Heart right ventricle (tissue), 16 donors: ENCODE results near the gene ACTA2. TPM values are rescaled to one million over a fixed set of nuclear protein-coding genes. Genes with fewer than 3 reads are reported as not detected.

Source experiments
- ATAC-seq, 8 donors: fragments of 200-7000 bp; cut with Tn5 transposase; one replicate each; pipeline ENCODE4 v1.9.1; 2020; ENCODE audit warnings: mild to moderate bottlenecking in 8 of 8, moderate library complexity in 8 of 8, moderate number of reproducible peaks in 1 of 8
- DNase-seq, 2 donors: peaks; one replicate each; pipeline ENCODE4 v3.0.0-alpha.2; 2020
- H3K27ac ChIP-seq, 10 donors: fragments of 200-600 bp; sonication (generic) in 2 of 10; one replicate each; pipeline versions ENCODE4 v1.5.0 to v1.8.0; 2020 to 2022; ENCODE audit warnings: mild to moderate bottlenecking in 3 of 10
- H3K27me3 ChIP-seq, 7 donors: fragments of 200-600 bp; one replicate each; pipeline ENCODE4 v1.8.0; 2021 to 2022; ENCODE audit warnings: mild to moderate bottlenecking in 2 of 7
- H3K36me3 ChIP-seq, 9 donors: fragments of 200-600 bp; sonication (generic) in 1 of 9; one replicate each; pipeline versions ENCODE4 v1.5.0 to v1.8.0; 2020 to 2022; ENCODE audit warnings: mild to moderate bottlenecking in 2 of 9
- H3K4me1 ChIP-seq, 9 donors: fragments of 200-600 bp; sonication (generic) in 1 of 9; one replicate each; pipeline versions ENCODE4 v1.5.0 to v1.8.0; 2020 to 2022; ENCODE audit warnings: mild to moderate bottlenecking in 4 of 9
- H3K4me3 ChIP-seq, 10 donors: fragments of 200-600 bp; sonication (generic) in 2 of 10; one replicate each; pipeline versions ENCODE4 v1.5.0 to v1.8.0; 2020 to 2022; ENCODE audit warnings: mild to moderate bottlenecking in 7 of 10, moderate library complexity in 2 of 10
- H3K9me3 ChIP-seq, 11 donors: fragments of 200-600 bp in 10 of 11; sonication (generic) in 2 of 11; one replicate each; pipeline versions ENCODE4 v1.5.0 to v1.8.0; 2013 to 2022; ENCODE audit warnings: mild to moderate bottlenecking in 2 of 11, control low read depth in 1 of 11, moderate library complexity in 1 of 11
- CTCF ChIP-seq, 9 donors: fragments of 200-600 bp; sonication (generic) in 2 of 9; IDR thresholded peaks; one replicate each; pipeline versions ENCODE4 v1.5.0 to v1.8.0; 2021 to 2022; ENCODE audit warnings: antibody characterized with exemption in 9 of 9, mild to moderate bottlenecking in 5 of 9, moderate library complexity in 1 of 9
- WGBS, 2 donors: extraction: QIAGEN DNeasy Blood & Tissue Kit; methylation state at CpG; one replicate each; pipeline ENCODE4 v1.1.7; 2013; ENCODE audit warnings: inconsistent platforms in 1 of 2; 5-methylcytosine and 5-hydroxymethylcytosine counted together
- intact Hi-C, 10 donors: fragments of 100-400 bp; cut with DNase I; formaldehyde crosslinking; loops; one replicate each; pipeline versions ENCODE4 v1.11.1 to v1.14.2; 2022
- polyA plus RNA-seq, 2 donors: library from polyadenylated mRNA; stranded (reverse); fragments of 200-250 nt; gene quantifications; one replicate each; pipeline ENCODE4 v1.2.3, GENCODE V29; 2013
- total RNA-seq, 10 donors: library from RNA; stranded (reverse); fragmentation: NEBNext Ultra II Directional in 3 of 10; extraction: Animal tissue kit (Norgen Biotek cat#: 25700) in 3 of 10; gene quantifications; one replicate each; pipeline versions ENCODE4 v1.2.1 to v1.2.4, GENCODE V29; 2021 to 2023
- donor health status: Arrhythmogenic right ventricular cardiomyopathy.
- donor health status: ischemic (EF 13 %, LVEDD 7.1; RV severe dilation, severe dysfunction).
- donor health status: healthy with polysubstance abuse.
- donor health status: DM: no; HTN: yes; CAD: no.
- donor health status: DM: no; HTN: no; CAD: no.
- donor health status: ischemic (EF 25% LVEDD 6.9; RV normal size, moderate dysfunction).
- donor health status: ischemic (EF 25% LVEDD 5.7; RV mildly dilated, moderate dysfunction).
- donor health status: healthy.
- donor health status: DM: yes; HTN: yes; CAD: no.
- donor health status: Ischemic cardiomyopathy.
- donor health status: ischemic (EF 35%, LVEDD 5.7; RV mildly dilated, moderate dysfunction).
- donor health status: nonischemic (EF 11% LVEDD 7.7; RV severe dilation, severe dysfunction).
- donor health status: DM: yes; HTN: yes; CAD: no.
- donor health status: PGD.
- donor health status: ischemic (EF 29% LVEDD 5.4; RV normal size, mild dysfunction).
- donor health status: nonischemic (EF 23%, LVEDD 6.1; RV moderate dilation, normal function).

Gene ACTA2
- total and polyA plus RNA-seq, 12 donors = 59.4 to 358 (median 76.5) TPM

DNA sequence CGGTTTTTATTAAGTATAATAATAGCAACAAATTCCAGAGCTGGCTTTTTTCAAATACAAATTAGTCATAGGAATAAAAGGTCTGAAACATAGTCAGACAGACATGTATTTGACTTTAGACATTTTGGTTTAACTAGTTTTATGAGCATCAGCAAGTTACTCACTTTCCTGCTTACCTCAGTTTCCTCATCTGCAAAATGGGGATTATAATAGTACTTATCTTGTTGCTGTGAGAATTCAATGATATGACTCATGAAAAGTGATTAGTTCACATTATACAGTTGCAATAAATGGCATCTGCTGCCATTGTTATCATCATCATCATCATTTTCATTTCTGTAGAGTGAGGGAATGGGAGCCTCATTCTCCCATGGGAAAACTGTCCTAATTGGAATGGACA, 33.5 kb downstream of the ACTA2 start:
- Histone ChIP-seq H3K4me1 (peaks cover 0 to 16% (median 9%) of the 10 kb centered on the region in 9 donors), H3K4me3 (no peak overlapping the region), H3K36me3 (peaks cover 0 to 50% (median 0%) of the 10 kb centered on the region in 9 donors), H3K27me3 (no peaks in the 10 kb centered on the region), H3K9me3 (no peaks in the 10 kb centered on the region), H3K27ac (no peak overlapping the region)
- DNase-seq (no peak), ATAC-seq (no peak)
- TF ChIP-seq CTCF (IDR thresholded peaks at IDR 0.05) = no peak
- WGBS, 2 donors = 85 to 86% methylated on average over 1 of the region's 1 CpG
- intact Hi-C loops = no loop called here

DNA sequence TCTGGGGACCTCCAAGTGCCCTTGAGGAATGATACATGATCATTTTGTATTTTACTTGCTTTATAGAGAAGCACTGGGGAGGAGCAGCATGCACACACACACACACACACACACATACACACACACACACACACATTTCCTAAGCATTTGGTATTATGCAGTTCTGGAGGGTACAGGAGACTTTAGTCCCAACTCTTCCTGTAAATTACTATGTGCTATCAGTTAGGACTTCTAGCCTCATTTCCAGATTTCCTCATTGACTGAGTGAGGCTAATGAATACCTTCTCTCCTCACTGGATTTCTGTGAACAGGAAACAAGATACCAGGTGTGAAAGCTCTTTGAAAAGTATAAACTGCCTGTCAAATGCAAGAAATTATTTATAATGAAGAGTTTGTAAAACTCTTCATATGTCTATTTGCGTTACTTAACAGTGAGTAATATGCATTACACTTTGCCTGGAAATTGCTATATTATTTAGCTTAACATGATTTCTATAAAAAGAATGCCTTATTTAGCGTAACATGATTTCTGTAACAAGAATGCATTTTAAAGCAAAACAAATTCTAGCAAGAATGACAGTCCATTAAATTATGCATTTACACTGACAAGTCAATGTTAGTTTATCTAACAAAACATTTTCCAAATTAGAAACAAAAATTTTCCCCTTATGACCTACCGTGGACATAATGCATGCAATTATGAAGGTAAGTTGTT, 34.2 kb downstream of the ACTA2 start:
- no peaks in the 10 kb centered on the region for H3K9me3 ChIP-seq
- intact Hi-C loops = no loop called here
- DNase-seq = no peak
- no peak for ATAC-seq
- H3K27me3 ChIP-seq = no peaks in the 10 kb centered on the region
- peaks cover 0 to 16% (median 9%) of the 10 kb centered on the region in 9 donors for H3K4me1 ChIP-seq
- WGBS, 2 donors = 96 to 97% methylated on average over 3 of the region's 3 CpGs
- no peak overlapping the region for H3K4me3 ChIP-seq
- peaks cover 0 to 53% (median 0%) of the 10 kb centered on the region in 9 donors for H3K36me3 ChIP-seq
- no peak overlapping the region for H3K27ac ChIP-seq
- TF ChIP-seq CTCF (IDR thresholded peaks at IDR 0.05) = no peak

DNA sequence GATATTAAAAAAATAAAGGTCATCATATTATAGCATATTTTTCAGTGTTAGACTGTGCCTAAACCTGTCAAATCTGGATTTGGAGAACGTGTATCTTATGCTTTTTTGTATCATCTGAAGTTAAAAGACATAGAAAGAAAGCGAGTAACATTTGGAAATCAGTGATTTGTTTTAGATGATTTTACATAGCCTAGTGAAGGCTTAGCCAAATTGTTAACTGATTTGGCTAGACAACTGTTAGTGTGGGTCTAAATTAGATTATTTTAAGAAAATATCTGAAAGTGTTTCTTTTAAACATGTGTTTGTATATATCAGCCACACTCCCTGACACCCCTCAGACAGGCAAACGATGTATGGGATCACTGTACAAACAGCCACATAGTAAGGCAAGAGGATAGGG, 35.6 kb downstream of the ACTA2 start:
- ATAC-seq = no peak
- no peaks in the 10 kb centered on the region for H3K9me3 ChIP-seq
- no peak for DNase-seq
- H3K27ac ChIP-seq = no peak overlapping the region
- peaks cover 0 to 49% (median 0%) of the 10 kb centered on the region in 9 donors for H3K36me3 ChIP-seq
- no peaks in the 10 kb centered on the region for H3K27me3 ChIP-seq
- peaks cover 0 to 23% (median 9%) of the 10 kb centered on the region in 9 donors for H3K4me1 ChIP-seq
- WGBS, 2 donors = 90 to 94% methylated on average over 3 of the region's 3 CpGs
- no peak overlapping the region for H3K4me3 ChIP-seq
- intact Hi-C loops = no loop called here
- TF ChIP-seq CTCF (IDR thresholded peaks at IDR 0.05) = no peak

- DNase-seq = no peak
- H3K9me3 ChIP-seq = no peaks in the 10 kb centered on the region
- no peak for ATAC-seq
- peaks cover 0 to 22% (median 7%) of the 10 kb centered on the region in 9 donors for H3K4me1 ChIP-seq
- no peak overlapping the region for H3K4me3 ChIP-seq
- intact Hi-C loops = no loop called here
- peaks cover 0 to 42% (median 0%) of the 10 kb centered on the region in 9 donors for H3K36me3 ChIP-seq
- H3K27ac ChIP-seq = no peak overlapping the region
- no peaks in the 10 kb centered on the region for H3K27me3 ChIP-seq
- TF ChIP-seq CTCF (IDR thresholded peaks at IDR 0.05) = no peak
Observed at GRCh38 chr10:88916231-88916630, 36.3 kb downstream of the ACTA2 start.
